ENCODE results near the gene PTCD1.

- TF ChIP-seq POLR2A (IDR thresholded peaks at IDR 0.05) (no peak), CTCF (IDR thresholded peaks at IDR 0.05) (no peak), POLR2AphosphoS5 (IDR thresholded peaks at IDR 0.05; ENCODE audit: insufficient read depth in 1 of 2, low read depth in 1 of 2) (no peak)
Measured at GRCh38 chr7:99398891-99399445, 39.6 kb downstream of the PTCD1 start.

Data from vagina (tissue), 2 donors.